ENCODE measurements around the gene GGA1.

Gene GGA1

GRCh38 chr22:37676736-37677492, 68.3 kb downstream of the GGA1 start:
- DNase-seq, result no peak

- DNase-seq, result no peak
These were observed 68.9 kb downstream of the GGA1 start for GRCh38 chr22:37677493-37677974.

- DNase-seq, result no peak
These were observed 69.7 kb downstream of the GGA1 start for GRCh38 chr22:37678372-37678771.

- no peak for DNase-seq
These were observed 71.0 kb downstream of the GGA1 start for GRCh38 chr22:37679670-37680069.

GRCh38 chr22:37680191-37680851, 71.7 kb downstream of the GGA1 start:
- DNase-seq, result no peak

- no peak for DNase-seq
These were observed 72.4 kb downstream of the GGA1 start for GRCh38 chr22:37681001-37681424.

- no peak for DNase-seq
These were observed 73.0 kb downstream of the GGA1 start for GRCh38 chr22:37681556-37682049.

Data from cerebellar nuclear complex (tissue), 1 donor.